Measurements from ENCODE around the gene ALG8. TPM values are rescaled to one million over a fixed set of nuclear protein-coding genes. Genes with fewer than 3 reads are reported as not detected.
"Not testable (repeated sequence)": the region's sequence is repeated elsewhere in the genome, so short reads cannot be mapped to it uniquely, and the experiment has no call there.

The ALG8 gene
- total RNA-seq, 1 experiment from 2014 or later: 118 TPM

- DNase-seq (ENCODE audit: low read depth, low spot score): no peak
- in situ Hi-C loops (cut with HindIII; ENCODE audit: low pct_unique_long_range_greater_than_20kb, low sequenced_read_pairs): no loop called here
Observed at GRCh38 chr11:78061921-78062311, 77.5 kb downstream of the ALG8 start.

GRCh38 chr11:78061088-78061920, 78.1 kb downstream of the ALG8 start:
- in situ Hi-C loops (cut with HindIII; ENCODE audit: low pct_unique_long_range_greater_than_20kb, low sequenced_read_pairs): no loop called here
- no peak for DNase-seq (ENCODE audit: low read depth, low spot score)

GRCh38 chr11:78060533-78060932, 78.9 kb downstream of the ALG8 start:
- in situ Hi-C loops (cut with HindIII; ENCODE audit: low pct_unique_long_range_greater_than_20kb, low sequenced_read_pairs): no loop called here

DNA sequence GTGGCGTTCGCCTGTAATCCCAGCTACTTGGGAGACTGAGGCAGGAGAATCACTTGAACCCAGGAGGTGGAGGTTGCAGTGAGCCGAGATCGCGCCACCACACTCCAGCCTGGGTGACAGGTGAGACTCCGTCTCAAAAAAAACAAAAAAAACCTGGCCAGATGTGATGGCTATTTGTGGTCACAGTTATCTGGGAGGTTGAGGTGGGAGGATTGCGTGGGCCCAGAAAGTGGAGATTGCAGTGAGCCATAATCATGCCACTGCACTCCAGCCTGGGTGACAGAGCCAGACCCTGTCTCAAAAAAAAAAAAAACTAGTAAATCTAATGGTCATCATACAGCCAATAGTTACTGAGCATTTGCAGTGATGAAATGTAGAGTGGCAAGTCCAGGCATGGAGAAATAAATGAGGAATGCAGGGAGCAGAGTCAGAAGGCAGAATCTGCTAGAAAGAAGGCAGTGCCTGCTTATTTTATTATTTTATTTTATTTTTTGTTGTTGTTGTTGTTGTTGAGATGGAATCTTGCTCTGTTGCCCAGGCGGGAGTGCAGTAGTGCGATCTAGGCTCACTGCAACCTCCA, 79.6 kb downstream of the ALG8 start:
- in situ Hi-C loops (cut with HindIII; ENCODE audit: low pct_unique_long_range_greater_than_20kb, low sequenced_read_pairs); DNase-seq (ENCODE audit: low read depth, low spot score): not testable (repeated sequence)

More at GRCh38 chr11:78060533-78060932, 78.9 kb downstream of the ALG8 start:
- no peak for DNase-seq (ENCODE audit: low read depth, low spot score)

GRCh38 chr11:78057462-78058055, 81.9 kb downstream of the ALG8 start:
- DNase-seq (ENCODE audit: low read depth, low spot score): no peak
- in situ Hi-C loops (cut with HindIII; ENCODE audit: low pct_unique_long_range_greater_than_20kb, low sequenced_read_pairs): no loop called here

DNA sequence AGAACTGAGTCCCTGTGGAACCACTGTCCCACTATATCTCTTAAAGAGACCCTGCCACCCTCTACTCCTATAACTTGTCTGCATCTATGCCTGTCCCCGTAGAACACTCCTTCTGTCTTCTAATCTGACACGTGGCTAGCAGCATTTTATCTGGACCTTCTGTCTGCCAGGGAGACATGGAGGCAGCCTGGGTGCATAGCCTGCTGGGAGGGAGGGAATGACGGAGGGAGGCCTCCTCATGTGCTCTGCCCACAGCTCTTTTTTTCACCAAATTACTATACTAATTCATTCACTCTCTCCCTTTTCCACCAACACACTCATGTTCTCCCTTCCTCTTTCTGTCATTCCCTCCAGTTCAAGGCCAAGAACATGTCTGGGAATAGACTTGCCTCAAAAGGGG, 83.3 kb downstream of the ALG8 start:
- in situ Hi-C loops (cut with HindIII; ENCODE audit: low pct_unique_long_range_greater_than_20kb, low sequenced_read_pairs): no loop called here
- no peak for DNase-seq (ENCODE audit: low read depth, low spot score)

GRCh38 chr11:78054971-78055370, 84.5 kb downstream of the ALG8 start:
- in situ Hi-C loops (cut with HindIII; ENCODE audit: low pct_unique_long_range_greater_than_20kb, low sequenced_read_pairs): no loop called here
- no peak for DNase-seq (ENCODE audit: low read depth, low spot score)

DNA sequence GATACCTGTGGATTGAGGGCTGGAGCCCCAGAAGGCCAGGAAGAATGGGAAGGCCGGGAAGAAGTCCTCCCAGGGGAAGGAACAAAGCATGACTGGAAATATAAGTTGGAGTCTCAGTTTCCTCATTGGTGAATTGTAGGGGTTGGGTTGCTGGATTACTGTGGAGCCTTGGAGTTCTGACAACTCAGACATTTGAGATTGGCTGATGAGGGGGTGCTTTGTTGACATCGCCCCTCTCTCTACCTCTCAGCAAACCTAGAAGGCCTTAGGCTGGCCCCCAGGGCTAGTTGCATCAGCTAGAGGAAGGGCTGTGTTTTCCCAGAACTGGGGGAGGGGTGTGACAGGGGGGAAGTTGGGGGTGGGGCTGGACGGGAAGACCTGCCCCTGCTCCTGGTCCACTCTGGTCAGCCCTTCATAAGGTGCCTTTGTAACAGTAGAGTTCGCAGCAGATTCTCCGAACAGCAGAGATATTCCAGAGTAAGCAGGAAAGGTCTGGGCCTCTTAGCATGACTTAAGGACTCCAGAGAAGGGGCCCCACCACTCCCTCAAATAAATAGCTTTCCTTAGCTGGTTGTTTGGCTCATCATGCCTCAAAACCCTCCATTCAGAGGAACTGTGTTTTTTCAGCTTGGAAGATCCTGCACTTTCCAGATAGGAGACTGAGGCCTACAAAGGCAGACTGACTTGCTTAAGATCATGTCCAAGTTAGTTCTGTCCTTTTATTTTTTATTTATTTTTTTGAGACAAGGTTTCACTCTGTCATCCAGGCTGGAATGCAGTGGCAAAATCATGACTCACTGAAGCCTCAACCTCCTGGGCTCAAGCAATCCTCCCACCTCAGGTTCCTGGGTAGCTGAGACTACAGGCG, 88.2 kb downstream of the ALG8 start:
- in situ Hi-C loops (cut with HindIII; ENCODE audit: low pct_unique_long_range_greater_than_20kb, low sequenced_read_pairs): no loop called here
- no peak for DNase-seq (ENCODE audit: low read depth, low spot score)

Small RNAs within 50 kb of the gene (small RNA-seq; reads per million reads assigned to genes)
- gene RNU6-126P: 0 reads per million in 2 experiments

Other genes starting within 250 kb of the ALG8 start
- 28.7 and 30.3 TPM in 2 replicates for gene INTS4, start 145.0 kb downstream of the ALG8 start, total RNA-seq (2014; rRNA removed; shearing (Covaris generic))
- 0.80 TPM in 1 of 2 replicates, not detected in the other for gene KCTD14, start 116.3 kb downstream of the ALG8 start, total RNA-seq (2014; rRNA removed; shearing (Covaris generic))
- gene THRSP, start 75.8 kb downstream of the ALG8 start, total RNA-seq (2014; rRNA removed; shearing (Covaris generic)): not detected in 2 replicates
- gene NDUFC2, start 59.8 kb downstream of the ALG8 start, total RNA-seq (2014; rRNA removed; shearing (Covaris generic)): 182 and 191 TPM in 2 replicates
- gene KCTD21, start 49.0 kb upstream of the ALG8 start, total RNA-seq (2014; rRNA removed; shearing (Covaris generic)): 5.8 and 6.0 TPM in 2 replicates
- 5.4 and 5.6 TPM in 2 replicates for gene USP35, start 49.3 kb upstream of the ALG8 start, total RNA-seq (2014; rRNA removed; shearing (Covaris generic))